Hematopoietic multipotent progenitor cell treated with erythropoietin and hydrocortisone succinate and interleukin-3 and kit ligand, for 4 days (in vitro differentiated cells): ENCODE measurements around the gene GFOD2.

Source experiments
- DNase-seq: peaks from one replicate; pipeline ENCODE4 v3.0.0-alpha.2; 2015

The GFOD2 gene

DNA sequence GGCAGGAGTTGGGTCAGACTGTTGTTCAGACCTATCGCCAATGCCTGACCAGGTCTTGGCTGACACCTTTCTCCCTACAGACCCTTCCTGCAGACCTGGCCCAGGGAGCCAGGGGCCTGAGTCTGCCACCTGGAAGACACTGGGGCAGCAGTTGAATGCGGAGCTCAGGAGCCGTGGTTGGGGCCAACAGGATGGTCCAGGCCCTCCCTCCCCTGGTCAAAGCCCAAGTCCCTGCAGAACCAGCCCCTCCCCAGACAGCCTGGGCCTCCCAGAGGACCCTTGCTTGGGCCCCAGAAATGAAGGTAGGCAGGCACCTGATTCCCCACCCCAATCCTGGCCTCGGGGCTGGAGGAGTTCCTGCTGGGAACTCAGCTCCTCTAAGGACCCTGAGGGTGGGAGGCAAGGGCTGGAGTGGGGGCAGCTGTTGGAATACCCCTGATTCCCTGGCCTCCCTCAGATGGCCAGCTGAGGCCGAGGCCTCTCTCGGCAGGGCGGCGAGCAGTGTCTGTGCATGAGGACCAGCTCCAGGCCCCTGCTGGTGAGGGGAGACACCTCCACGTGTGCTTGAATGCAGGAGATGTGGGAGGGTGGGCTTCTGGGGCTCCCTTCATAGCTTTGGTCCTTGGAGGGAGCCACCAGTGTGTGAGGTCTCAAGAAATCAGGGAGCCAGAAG is 62.6 kb downstream of the GFOD2 start:
- no peak for DNase-seq

DNA sequence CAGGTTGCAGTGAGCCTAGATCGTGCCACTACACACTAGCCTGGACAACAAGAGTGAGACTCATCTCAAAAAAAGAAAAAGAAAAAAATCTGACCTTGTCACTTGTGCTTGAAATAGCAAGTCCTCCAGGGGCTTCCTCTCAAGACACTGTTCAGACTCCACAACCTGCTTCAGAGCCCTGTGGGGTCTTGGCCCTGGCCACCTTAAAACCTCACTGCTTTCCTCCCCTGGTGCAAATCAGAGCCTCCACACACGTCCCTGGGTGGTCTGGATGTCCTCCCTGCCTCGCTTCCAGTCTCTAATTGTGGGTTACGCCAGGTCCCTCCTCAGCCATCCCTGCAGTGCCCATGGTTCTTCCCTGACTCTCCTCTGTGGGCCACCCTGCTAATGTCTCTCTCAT is 63.8 kb downstream of the GFOD2 start:
- no peak for DNase-seq

DNA sequence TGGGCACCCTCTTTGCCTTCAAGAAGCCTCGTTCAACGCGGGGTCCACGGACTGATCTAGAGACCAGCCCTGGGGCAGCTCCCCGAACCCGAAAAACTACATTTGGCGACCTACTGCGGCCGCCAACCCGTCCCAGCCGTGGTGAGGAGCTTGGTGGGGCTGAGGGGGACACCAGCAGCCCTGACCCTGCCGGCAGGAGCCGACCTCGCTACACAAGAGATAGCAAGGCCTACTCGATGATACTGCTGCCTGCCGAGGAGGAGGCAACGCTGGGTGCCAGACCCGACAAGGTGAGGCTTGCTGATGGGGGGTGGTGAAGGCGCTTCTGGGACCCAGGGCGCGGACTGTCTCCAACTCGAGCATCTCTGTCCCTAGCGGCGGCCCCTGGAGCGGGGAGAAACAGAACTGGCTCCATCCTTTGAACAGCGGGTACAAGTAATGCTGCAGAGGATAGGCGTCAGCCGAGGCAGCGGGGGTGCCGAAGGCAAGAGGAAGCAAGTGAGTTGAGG is 64.7 kb downstream of the GFOD2 start:
- no peak for DNase-seq

DNA sequence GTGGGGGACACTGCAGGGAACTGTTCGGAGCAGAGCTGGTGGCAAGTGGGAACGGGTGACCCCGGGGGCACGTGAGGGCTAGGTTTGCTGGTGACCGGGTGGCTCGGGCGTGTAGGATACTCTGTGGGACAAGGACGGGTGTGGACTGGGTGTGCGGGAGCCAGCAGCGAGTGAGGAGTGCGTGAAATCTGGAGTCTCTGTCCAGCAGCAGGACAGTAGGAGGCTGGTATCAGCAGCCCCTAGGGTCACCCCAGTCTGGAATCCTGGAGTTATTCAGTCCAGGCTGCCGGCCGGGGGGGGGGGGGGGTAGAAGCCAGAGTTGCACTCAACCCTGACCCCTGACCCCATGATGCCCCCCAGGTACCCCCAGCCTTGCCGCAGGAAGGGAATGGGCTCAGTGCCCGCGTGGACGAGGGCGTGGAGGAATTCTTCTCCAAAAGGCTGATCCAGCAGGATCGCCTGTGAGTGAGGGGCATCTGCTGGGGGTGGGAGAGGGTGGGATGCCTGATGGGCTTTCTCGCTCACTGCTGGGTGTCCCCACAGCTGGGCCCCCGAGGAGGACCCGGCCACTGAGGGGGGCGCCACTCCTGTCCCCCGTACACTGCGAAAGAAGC is 65.2 kb downstream of the GFOD2 start:
- no peak for DNase-seq

DNA sequence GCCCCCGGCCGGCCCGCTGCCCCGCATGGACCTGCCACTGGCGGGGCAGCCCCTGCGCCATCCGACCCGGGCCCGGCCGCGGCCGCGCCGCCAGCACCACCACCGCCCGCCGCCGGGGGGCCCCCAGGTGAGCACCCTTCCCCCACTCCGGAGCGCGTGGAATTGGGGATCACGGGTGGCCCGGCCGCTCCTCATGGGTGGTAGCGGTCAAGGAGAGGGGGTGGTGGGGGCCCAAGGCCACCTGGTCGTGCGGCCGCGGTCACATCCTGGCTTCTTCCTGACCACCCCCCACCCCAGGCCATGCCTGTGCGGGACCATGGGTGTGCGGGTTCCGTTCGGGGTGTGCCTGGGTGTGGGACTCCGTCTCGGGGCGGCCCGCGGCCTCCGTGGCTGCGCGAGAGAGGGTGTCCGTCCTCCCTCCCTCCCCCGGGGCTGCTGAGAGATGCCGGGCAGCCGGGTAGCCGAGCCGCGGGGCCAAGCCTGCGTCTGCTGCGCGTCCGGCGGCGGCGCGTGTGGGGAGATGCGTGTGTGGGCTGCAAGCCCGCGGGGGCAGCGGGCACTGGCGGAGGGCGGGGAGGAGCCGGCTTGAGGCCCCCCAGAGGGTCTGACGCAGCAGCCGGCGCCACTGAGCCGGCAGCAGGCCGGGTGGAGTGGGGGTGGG is 65.9 kb downstream of the GFOD2 start:
- no peak for DNase-seq

DNA sequence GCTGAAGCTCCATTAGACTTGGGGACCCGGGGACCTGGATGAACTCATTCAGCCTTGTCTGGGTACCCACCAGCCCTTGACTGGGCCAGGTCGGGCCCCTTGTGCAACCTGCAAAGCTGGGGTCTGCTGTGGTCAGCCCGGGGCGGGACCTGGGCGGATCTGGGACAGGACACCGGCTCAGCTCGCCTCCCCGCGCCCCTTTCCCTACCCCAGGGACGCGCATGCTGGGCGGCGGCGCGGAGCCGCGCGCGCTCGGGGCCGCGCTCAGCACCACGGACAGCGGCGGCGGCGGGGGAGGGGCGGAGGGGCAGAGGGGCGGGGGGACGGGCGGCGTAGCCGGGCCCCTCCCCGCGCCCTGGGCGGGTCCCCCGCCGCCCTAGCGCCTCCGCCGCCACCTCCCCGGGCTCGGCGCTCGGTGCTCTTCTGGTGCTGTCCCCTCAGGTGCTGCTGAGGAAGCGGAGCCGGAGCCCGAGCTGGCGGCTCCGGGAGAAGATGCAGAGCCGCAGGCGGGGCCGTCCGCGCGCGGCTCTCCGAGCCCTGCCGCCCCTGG is 66.5 kb downstream of the GFOD2 start:
- no peak for DNase-seq

DNA sequence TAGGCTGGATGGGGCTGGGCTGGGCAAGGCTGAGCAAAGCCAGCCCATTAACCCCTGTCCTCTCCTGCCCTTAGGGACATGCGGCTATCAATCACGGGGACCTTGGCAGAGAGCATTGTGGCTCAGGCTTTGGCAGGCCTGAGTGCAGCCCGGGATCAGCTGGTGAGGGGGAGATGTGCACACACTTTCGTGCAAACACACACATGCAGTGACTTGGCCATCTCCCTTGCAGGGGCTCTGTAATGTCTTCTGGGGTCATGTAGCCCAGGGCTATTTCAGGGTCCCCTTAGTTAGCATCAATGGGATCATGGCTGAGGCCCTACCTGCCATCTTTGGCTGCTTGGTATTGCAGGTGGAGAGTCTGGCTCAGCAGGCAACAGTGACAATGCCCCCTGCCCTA is 67.3 kb downstream of the GFOD2 start:
- no peak for DNase-seq

DNA sequence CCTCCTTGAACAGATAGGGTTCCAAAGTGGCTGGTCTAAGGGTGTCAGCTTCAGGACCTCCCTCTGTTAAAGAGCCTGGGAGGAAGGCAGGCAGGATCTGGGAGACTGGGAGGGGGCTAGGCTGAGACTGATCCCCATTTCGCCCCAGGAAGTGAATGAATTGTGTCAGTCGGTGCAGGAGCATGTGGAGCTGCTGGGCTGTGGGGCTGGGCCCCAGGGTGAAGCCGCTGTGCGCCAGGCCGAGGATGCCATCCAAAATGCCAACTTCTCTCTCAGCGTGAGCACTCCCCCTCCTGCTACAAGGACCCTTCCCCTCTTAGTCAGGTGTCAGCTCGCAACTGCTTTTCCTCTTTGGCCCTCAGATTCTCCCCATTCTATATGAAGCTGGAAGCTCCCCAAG is 68.1 kb downstream of the GFOD2 start:
- no peak for DNase-seq

DNA sequence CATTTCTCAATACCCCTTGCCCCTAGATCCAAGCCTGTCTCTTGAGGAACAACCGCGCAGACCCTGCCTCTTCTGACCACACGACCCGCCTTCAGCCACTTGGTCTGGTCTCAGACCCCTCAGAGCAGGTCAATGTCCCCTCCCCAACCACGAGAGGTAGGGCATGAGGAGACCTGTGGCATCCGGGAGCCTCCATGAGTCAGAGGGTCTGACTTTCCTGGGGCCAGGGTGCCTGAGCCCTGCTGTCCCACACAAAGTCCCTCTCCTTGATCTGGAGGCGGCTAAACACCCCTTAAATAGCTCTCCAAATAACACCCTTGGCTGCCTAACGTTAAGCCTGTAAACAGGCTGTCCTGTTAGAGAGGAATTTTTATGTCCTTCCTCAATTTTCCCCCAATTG is 69.1 kb downstream of the GFOD2 start:
- DNase-seq = no peak

DNA sequence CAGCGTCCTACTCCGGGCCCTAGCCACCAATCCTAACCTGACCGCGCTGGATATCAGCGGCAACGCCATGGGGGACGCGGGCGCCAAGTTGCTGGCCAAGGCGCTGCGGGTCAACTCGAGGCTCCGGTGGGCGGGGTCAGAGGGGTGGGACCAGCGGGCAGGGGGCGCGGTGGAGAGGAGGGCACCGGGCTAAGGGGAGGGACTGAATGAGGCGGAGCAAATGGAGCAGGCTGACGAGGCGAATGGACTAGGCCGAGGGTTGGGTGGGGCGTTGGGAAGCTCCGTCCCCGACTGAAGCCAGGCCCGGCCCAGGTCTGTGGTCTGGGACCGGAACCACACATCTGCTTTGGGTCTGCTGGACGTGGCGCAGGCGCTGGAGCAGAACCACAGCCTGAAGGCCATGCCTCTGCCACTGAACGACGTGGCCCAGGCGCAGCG is 69.6 kb downstream of the GFOD2 start:
- DNase-seq = no peak

DNA sequence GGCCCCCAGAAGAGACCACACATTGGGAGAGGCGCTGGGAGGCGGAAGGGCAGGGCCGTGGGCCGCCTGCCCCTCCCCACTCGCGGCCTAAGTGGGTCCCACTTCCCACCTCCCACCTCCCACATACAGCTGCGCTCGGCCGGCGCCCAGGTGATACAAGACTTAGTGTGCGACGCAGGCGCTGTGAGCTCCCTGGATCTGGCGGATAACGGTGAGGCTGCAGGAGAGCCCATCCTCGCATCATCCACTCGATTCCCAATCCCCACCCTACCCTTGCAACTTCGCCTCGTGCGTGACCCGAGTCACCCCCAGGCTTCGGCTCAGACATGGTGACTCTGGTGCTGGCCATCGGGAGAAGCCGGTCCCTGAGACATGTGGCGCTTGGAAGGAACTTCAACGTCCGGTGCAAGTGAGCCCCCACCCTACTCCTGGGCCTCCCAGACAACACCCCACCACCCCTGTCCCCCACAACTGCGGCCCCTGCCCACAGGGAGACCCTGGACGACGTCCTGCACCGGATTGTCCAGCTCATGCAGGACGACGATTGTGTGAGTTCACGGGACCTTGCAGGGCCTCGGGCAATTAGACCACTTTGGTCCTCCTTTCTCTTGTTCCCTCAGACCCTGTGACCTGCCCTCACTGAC is 70.2 kb downstream of the GFOD2 start:
- no peak for DNase-seq

DNA sequence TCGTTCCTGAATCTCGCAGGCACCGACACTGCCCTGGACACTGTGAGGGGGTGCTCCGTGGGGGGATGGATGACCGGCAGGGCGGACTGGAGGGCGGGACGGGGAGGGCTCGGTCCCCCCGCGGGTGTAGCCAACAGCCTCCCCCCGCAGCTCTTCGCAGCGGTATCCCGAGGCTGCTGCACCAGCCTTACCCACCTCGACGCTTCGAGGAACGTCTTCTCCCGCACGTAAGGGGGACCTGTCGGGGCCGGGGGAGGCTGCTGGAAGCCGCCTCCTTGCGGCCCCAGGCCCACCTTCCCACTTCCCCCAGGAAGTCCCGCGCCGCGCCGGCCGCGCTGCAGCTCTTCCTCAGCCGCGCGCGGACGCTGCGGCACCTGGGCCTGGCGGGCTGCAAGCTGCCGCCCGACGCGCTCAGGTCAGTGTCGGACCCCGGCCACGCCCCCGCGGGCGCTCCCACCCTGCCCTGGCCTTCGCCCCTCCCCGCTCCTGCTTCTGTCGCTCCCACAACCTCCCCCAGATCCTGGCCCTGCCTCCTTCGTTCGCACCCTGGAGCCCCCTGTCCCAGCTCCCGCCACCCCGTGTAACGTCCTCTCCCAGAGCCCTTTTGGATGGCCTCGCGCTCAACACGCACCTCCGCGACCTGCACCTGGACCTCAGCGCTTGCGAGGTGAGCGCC is 70.9 kb downstream of the GFOD2 start:
- DNase-seq = no peak

DNA sequence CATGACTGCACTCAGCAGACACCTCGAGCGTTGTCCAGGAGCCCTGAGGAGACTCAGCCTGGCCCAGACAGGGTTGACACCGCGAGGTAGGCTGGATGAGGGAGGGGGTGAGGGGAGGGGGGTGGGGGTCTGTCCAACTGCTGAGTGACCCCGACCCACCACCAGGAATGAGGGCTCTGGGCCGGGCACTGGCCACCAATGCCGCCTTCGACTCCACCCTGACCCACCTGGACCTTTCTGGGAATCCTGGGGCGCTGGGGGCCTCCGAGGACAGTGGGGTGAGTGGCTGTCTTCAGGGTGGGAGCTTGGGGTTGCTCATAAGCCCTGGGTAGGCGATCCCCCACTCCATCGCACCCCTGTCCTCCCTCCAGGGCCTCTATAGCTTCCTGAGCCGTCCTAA is 71.4 kb downstream of the GFOD2 start:
- DNase-seq = no peak

DNA sequence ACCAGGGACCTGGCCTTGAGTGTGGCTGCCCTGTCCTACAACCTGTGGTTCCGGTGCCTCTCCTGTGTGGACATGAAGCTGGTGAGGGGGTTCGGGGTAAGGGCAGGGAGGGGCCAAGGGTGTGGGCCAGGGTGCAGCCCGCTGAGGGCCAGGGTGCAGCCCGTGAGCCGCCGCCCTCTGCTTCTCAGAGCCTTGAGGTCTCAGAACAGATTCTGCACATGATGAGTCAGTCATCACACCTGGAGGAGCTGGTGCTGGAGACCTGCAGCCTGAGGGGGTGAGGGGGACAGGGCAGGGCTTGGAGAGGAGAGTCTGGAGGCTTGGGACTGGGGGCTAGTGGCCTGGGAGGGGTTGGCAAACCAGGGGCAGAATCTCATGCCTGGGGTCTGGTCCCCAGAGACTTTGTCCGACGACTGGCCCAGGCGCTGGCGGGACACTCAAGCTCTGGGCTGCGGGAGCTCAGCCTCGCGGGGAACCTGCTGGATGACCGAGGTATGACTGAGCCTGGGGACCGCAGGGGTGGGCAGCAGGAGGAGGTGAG is 71.9 kb downstream of the GFOD2 start:
- no peak for DNase-seq

DNA sequence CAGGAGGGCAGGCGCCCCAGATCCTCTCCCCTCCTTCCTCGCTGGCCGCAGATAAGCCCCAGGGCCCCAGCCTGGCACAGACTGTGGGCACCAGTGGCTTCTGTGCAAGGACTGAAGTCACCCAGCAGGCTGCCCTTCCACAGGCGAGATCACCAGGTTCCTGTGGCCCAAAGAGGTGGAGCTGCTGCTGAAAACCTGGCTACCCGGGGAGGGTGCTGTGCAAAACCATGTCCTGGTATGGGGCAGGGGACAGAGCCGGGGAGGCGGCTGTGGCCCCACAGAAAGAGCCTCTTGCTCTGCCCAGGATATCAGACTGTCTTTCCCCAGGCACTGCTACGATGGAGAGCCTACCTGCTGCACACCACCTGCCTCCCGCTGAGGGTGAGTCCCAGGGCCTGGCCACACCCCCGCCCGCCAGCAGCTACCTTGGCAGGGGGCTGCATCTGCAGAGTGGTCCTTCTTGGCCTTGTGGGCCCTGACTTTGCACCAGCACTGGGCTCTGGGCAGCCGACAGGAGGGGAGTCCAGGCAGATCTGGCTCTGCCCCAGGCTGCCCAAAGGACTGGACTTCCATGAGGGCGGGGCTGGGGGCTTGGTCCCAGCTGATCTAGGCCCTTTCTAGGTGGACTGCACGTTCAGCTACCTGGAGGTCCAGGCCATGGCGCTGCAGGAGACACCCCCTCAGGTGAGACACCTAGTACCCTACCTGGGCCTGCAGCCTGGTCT is 73.6 kb downstream of the GFOD2 start:
- peak; percentile 64 for DNase-seq

DNA sequence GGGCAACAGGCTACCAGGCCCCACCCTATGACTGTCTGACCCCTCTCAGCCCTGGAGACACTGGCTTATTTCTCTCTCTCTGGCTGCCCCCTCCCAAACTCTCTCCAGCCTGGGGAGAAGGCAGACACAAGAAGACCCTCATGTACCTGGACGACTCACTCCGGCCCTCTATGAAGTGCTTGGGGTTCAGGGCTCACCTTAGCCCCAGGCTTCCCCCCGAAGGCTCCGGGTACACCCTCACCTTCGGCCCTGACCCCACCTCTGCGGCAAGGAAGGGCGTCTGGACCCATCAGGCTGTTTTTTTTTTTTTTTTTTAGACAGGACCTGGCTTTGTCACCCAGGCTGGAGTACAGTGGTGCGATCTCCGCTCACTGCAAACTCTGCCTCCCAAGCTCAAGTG is 75.1 kb downstream of the GFOD2 start:
- no peak for DNase-seq

DNA sequence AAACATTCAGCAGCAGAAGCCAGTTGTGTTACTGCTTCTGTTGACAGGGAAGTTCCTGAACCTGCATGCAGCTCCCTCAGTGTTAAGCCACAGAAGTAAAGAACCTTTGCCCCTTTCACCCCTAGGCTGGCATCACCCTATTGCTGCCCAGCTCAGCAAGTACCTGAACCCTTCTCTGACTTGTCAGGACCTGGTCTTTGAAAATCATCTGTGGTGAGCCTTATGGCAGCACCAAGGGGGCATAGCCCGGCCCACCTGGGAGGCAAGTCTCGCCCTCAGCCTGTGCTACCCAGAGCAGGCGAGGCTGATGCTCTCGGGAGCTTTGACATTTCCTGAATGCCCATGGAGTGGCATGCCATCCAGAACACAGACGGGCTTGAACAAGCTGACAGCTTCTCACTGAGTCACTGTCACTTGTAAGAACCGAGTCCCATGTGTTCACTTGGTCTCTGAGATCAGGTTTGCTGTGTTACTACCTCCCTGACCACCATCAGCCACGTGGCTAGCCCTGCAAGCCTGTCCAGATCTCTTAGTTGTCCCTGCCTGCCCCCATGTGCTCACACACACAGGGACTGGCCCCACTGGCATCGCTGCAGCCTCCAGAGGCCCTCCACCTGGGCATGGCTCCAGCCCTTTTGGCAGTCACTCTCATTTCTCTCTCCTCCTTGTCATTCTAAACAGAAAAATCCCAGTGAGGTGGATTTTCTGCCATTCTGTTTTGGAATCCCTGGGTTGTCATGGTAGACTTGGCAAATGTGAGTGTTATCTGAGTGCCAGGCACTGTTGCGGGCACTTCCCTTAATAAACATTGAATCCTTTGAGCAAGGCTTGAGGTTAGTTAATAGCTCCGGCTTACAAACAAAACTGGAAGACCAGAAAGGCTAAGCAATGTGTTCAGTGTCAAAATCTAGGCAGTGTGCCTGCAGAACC is 77.1 kb downstream of the GFOD2 start:
- no peak for DNase-seq

DNA sequence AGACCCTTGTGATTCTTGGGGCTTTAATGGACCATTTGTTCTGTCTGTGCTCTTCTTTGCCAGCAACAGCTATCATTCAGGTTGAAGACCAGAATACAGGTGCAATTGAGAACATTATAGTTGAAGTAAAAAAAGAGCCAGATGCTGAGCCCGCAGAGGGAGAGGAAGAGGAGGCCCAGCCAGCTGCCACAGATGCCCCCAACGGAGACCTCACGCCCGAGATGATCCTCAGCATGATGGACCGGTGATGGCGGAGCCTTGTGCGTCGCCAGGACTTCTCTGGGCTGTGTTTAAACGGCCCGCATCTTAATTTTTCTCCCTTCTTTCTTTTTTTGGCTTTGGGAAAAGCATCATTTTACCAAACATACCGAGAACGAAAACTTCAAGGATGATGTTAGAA is 81.5 kb downstream of the GFOD2 start:
- DNase-seq = no peak

DNA sequence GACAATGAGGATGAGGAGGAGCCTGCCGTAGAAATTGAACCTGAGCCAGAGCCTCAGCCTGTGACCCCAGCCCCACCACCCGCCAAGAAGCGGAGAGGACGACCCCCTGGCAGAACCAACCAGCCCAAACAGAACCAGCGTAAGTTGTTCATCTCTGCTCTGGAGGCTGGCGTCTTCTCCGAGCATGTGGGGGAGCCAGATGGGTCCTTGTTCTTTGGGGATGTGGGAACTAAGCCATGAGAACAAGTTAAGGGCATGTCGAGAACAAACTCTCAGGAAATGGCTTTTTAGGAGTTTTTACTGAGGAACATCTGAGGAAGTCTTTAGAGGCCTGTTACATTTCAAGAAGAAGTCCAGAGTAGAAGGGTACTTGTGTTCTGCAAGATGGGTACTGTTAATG is 82.4 kb downstream of the GFOD2 start:
- no peak for DNase-seq

DNA sequence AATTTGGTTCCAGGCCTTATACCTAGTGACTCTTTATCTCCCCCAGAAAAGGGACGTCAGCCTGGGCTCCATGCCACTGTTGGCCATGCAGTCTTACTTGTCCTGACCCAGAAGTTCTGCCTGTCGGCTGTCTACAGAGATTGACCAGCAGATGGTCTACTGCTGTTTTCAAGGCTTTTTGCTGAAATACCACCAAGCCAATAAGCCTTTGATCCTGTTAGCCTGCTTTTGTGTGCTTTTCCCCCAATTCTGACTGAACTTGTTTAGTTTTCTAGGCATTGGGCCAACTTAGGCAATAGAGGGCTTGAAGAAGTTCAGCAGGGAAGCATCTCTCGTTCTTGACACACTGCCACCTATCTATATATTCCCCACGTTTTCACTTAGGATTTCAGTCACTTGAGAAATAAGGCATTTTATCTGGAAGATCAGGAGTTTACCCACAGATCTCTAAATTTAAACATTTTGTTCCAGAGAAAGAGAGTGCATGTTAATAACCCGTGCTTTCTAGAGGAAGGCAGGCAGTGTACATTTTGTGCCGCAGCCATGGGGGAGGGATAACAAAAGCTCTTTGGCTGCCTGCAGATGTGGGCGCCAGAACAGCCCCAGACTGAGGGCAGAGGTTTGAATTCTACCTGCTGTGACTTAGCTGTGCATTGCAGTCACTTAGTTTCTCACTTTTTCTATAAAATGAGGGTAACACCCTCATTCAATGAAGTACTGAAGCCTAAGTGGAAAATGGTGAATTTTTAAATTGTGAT is 86.5 kb downstream of the GFOD2 start:
- DNase-seq = no peak
